Muscle of leg (tissue), 16 donors: ENCODE data around the gene MDH1B. TPM values are rescaled to one million over a fixed set of nuclear protein-coding genes. Genes with fewer than 3 reads are reported as not detected.
"Not testable (repeated sequence)": the region's sequence is repeated elsewhere in the genome, so short reads cannot be mapped to it uniquely, and the experiment has no call there.

Source experiments
- DNase-seq: peaks from one replicate; pipeline ENCODE4 v3.0.0; 2013
- H3K27ac ChIP-seq: one replicate; pipeline ENCODE4 v1.5.1; 2013; ENCODE audit warnings: mild to moderate bottlenecking, low read length, control low read depth
- H3K27me3 ChIP-seq: one replicate; pipeline ENCODE4 v1.6.1; 2013; ENCODE audit warnings: low read length; ENCODE audit not compliant: control insufficient read depth, insufficient read depth
- H3K36me3 ChIP-seq: one replicate; pipeline ENCODE4 v1.6.1; 2013; ENCODE audit warnings: low read length; ENCODE audit not compliant: control insufficient read depth, insufficient read depth
- H3K4me1 ChIP-seq: one replicate; pipeline ENCODE4 v1.6.1; 2013; ENCODE audit warnings: low read length; ENCODE audit not compliant: control insufficient read depth, insufficient read depth
- H3K4me3 ChIP-seq: one replicate; pipeline ENCODE4 v1.5.1; 2013; ENCODE audit warnings: low read length, control low read depth
- H3K9me3 ChIP-seq: replicated peaks from 2 replicates; pipeline ENCODE4 v1.6.1; 2013; ENCODE audit warnings: low read depth, low read length; ENCODE audit not compliant: control insufficient read depth
- WGBS: methylation state at CpG from one replicate; pipeline ENCODE4 v1.1.5; 2013; ENCODE audit warnings: missing lambda C conversion rate; ENCODE audit not compliant: insufficient coverage; 5-methylcytosine and 5-hydroxymethylcytosine counted together
- long read RNA-seq, 11 donors: transcript quantifications; one replicate each; lab custom pipeline, GENCODE V29; 2026
- polyA plus RNA-seq, 8 donors: library from polyadenylated mRNA; unstranded; fragments of 120-200 nt; gene quantifications; one replicate each; pipeline versions ENCODE4 v1.2.1 to v1.2.3, GENCODE V29; 2013; ENCODE audit warnings: inconsistent platforms in 1 of 8, low replicate concordance in 1 of 8; ENCODE audit not compliant: insufficient read length in 8 of 8, insufficient read depth in 1 of 8
- total RNA-seq: library from RNA; stranded (reverse); fragments of 120-200 nt; gene quantifications from one replicate; pipeline ENCODE4 v1.2.4, GENCODE V29; 2013

Gene MDH1B
- total RNA-seq, result 0.40 TPM
- polyA plus RNA-seq, result under 1 TPM; 0.23 to 0.69 (median 0.43) TPM
- long read RNA-seq, donor 1, result 0 reads
- long read RNA-seq, donor 2, result 0 reads
- long read RNA-seq, donor 3, result 0 reads
- long read RNA-seq, donor 4, result 0 reads
- long read RNA-seq, donor 5, result 0 reads
- long read RNA-seq, donor 6, result 0 reads
- long read RNA-seq, donor 7, result 0 reads
- long read RNA-seq, donor 8, result 0 reads
- long read RNA-seq, donor 9, result 0 reads
- long read RNA-seq, donor 10, result 0 reads
- long read RNA-seq, donor 11, result 0 reads

DNA sequence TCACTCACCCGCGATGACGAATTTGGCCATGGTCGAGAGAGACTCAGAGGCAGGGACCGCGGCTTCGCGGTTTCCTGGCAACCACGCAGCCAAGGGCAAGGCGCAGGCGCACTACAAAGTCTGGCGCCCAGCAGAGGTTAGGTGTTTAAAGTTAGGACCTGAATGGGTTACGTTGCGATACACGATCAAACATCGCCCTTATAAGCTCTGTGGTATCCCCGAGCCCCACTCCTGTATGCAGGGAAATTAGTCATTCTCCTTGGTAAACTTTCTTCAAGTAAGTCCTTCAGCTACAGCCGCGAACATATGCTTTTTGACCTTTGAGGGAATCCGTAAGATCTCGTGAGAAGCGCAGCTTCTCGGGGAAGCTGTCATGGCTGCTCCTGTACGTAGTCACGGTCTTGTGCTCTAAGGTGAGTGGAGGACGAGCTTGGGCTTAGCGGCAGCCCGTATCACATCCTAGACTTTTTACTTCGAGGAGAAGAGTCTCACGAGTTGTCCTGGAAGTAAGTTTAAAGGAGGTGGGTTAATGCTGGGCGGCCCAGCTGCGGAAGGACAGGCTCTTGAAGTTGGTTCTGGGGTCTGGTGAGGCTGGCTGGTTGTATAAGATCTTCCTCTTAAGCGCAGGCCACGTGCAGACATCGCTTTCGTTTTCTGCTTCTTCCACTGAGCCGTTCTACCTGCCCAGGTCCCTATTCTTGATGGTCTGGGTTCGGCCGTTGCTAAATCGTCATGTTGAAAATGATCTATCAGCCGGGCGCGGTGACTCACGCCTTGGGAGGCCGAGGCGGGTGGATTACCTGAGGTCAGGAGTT is at the start of gene MDH1B, which contains the start of gene FASTKD2:
Gene MDH1B, minus strand, starts transcription at position 87 of the 815 bp plus-strand sequence. Its CDS starts 57 bp downstream, at position 30.
Gene FASTKD2, plus strand, starts transcription at position 365 of the 815 bp plus-strand sequence. CDS start 1,088 bp downstream, outside the sequence.
- H3K36me3 ChIP-seq, result peaks cover 6% of the 10 kb centered on the region
- H3K27ac ChIP-seq, result peak within 1 kb of the TSS; percentile 79
- no peaks in the 10 kb centered on the region for H3K9me3 ChIP-seq
- peaks cover 4% of the 10 kb centered on the region for H3K4me1 ChIP-seq
- peak within 1 kb of the TSS; percentile 64 for H3K4me3 ChIP-seq
- WGBS, result under 1% methylated on average over 43 of the region's 46 CpGs
- DNase-seq, result peak; percentile 98
- no peaks in the 10 kb centered on the region for H3K27me3 ChIP-seq

GRCh38 chr2:206814498-206814897 is 49.4 kb upstream of the MDH1B start:
- H3K36me3 ChIP-seq, result no peaks in the 10 kb centered on the region
- peak; percentile 88 for DNase-seq
- no peaks in the 10 kb centered on the region for H3K27me3 ChIP-seq

GRCh38 chr2:206812471-206812870 is 47.3 kb upstream of the MDH1B start:
- 85% methylated on average over 3 of the region's 5 CpGs for WGBS

More at GRCh38 chr2:206814498-206814897, 49.4 kb upstream of the MDH1B start:
- no peaks in the 10 kb centered on the region for H3K4me1 ChIP-seq
- H3K4me3 ChIP-seq, result no peak overlapping the region
- no peak overlapping the region for H3K27ac ChIP-seq
- peaks cover 2% of the 10 kb centered on the region for H3K9me3 ChIP-seq

DNA sequence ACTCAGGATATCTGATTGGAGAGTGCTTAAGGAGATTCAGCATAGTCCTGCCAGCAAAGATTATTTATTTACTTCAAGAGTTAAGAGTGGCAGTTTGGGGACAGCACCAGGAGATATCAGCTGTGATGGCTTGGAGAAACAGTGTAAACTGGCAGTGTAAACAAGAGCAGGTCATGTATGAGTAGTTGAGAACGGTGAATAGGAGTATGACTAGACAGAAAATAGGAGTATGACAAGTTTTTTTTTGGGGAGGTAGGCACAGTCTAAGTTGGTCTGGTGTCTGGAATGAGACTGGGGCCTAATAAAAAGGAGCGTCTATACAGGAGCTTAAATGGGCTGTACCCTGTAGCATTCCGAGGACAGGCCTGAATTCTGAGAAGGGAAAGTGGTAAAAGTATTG is 42.5 kb upstream of the MDH1B start:
- H3K4me3 ChIP-seq, H3K27me3 ChIP-seq, H3K27ac ChIP-seq, DNase-seq, H3K9me3 ChIP-seq, H3K36me3 ChIP-seq, H3K4me1 ChIP-seq: not testable (repeated sequence)
- WGBS, result 86% methylated on average over 1 of the region's 3 CpGs

More at GRCh38 chr2:206812471-206812870, 47.3 kb upstream of the MDH1B start:
- not testable (repeated sequence) for H3K27ac ChIP-seq, H3K36me3 ChIP-seq, H3K9me3 ChIP-seq, DNase-seq, H3K4me3 ChIP-seq, H3K4me1 ChIP-seq, H3K27me3 ChIP-seq

- Histone ChIP-seq H3K9me3 (no peaks in the 10 kb centered on the region), H3K4me3 (no peak overlapping the region), H3K4me1 (peaks cover 6% of the 10 kb centered on the region), H3K36me3 (no peaks in the 10 kb centered on the region), H3K27me3 (no peaks in the 10 kb centered on the region), H3K27ac (peak overlapping the region; percentile 29)
- peak; percentile 92 for DNase-seq
- 0% methylated on average over 1 of the region's 6 CpGs for WGBS
Observed at GRCh38 chr2:206805887-206806607, 40.9 kb upstream of the MDH1B start.

DNA sequence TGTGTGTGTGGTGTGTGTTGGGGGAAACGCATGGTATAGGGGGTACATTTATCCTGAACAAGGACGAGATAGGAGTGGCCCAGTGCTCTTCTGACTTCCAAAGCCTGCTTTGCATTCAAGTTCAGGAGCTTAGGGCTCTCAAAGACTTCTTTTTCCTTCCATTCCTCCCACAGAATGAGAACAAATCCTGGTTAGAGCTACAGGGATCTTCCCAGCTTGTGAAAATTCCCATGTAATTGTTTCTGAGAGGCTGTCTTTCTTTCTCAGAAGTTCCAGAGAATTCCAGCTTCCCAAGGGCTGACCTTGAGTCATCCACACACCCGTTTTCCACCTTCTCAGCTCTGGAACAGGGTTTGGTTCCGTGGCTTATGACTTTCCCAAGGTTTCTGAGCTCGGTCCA is 39.2 kb upstream of the MDH1B start:
- Histone ChIP-seq H3K36me3 (no peaks in the 10 kb centered on the region), H3K4me1 (peaks cover 12% of the 10 kb centered on the region), H3K9me3 (no peaks in the 10 kb centered on the region), H3K4me3 (no peak overlapping the region), H3K27me3 (no peaks in the 10 kb centered on the region), H3K27ac (no peak overlapping the region)
- no peak for DNase-seq
- 81% methylated on average over 2 of the region's 5 CpGs for WGBS

DNA sequence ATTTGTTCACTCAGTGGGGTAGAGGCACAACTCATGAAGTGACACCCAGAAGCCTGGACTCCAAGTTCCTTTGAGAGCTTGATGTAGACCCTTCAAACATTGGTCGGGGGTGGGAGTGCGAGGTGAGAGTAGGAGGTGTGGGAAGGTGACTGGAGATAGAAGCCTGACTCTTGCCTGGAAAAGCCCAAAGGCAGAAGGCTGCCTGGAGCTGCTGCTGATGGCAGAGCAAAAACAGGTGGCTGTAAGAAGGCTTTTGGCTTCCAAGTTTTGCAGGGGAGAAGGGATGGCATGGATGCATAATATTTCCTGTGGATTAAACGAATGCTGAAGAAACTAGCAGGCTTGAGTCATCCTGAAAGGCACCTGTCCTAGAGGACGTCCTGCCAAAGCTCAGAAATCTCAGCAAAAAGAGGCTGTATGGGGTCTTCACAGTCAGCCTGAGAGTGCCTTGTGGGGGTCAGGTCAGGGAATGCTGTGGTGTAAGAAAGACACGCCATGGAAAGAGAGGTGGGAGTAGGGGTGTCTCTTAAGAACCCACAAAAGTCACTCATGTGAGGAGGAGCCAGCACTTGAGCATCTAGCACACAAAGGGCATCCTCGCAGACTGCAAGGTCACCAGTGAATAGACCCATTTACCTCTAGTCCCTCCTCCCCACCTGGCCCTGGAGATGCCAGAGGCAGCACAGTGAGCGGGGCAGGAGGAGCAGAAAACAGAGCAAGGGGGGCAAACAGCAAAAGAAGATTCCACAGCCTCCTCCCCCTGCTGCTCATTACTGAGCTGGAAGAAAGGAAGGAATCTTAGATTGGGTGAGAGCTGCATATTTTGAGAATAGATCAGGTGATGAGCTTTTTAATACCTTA is 37.8 kb upstream of the MDH1B start:
- WGBS, result 70% methylated on average over 4 of the region's 7 CpGs
- H3K27me3 ChIP-seq, result no peaks in the 10 kb centered on the region
- H3K4me1 ChIP-seq, result peaks cover 12% of the 10 kb centered on the region
- no peak for DNase-seq
- no peak overlapping the region for H3K27ac ChIP-seq
- no peak overlapping the region for H3K4me3 ChIP-seq
- no peaks in the 10 kb centered on the region for H3K36me3 ChIP-seq
- no peaks in the 10 kb centered on the region for H3K9me3 ChIP-seq

DNA sequence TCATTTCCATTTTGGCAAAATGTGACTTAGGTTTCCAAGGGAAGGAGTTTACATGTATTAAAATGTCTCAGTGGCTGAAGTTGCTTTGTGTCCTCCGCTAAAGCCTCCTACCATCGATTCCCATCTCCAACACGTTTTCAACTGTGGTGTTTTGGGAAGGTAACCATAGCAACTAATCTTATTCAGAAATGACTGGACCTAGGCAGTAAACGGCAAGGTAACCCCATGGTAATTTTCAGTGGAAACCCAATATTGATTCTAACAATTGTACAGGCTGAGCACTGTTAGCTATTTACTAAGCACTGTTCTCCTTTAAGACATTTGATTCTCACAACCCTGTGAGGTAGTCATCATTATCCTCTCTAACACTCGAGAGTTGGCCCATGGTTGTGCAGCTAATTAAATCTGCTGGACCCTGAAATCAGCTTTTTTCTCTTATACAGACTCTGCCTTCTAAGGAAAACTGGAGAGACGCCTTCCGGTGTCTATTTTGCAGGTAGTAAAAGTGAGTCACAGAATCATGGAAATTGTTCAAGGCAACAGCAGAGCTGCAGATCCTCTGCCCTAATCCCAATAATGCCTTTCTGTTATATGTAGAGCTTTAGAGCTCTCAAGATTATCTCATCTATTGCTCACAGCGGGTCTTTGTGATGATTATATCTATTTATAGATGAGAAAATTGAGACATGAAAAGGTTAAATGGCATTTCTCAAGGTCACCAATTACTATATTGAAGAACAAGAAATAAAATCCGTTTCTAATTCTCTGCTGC is 36.5 kb upstream of the MDH1B start:
- DNase-seq, result no peak
- H3K9me3 ChIP-seq, result no peaks in the 10 kb centered on the region
- H3K36me3 ChIP-seq, result peaks cover 1% of the 10 kb centered on the region
- H3K27me3 ChIP-seq, result no peaks in the 10 kb centered on the region
- 33% methylated on average over 3 of the region's 9 CpGs for WGBS
- H3K4me1 ChIP-seq, result peaks cover 15% of the 10 kb centered on the region
- H3K27ac ChIP-seq, result no peak overlapping the region
- H3K4me3 ChIP-seq, result no peak overlapping the region
